CD4-positive, alpha-beta T cell (primary cell): Measurements from ENCODE around the gene RAPSN. TPM values are rescaled to one million over a fixed set of nuclear protein-coding genes. Genes with fewer than 3 reads are reported as not detected.
A peak's percentile ranks its signal among the peaks of the same experiment; 100 is the strongest.

Experiments
- ATAC-seq: fragments of 200-7000 bp; cut with Tn5 transposase; one replicate; pipeline ENCODE4 v1.10.0; 2022; ENCODE audit warnings: mild to moderate bottlenecking; ENCODE audit not compliant: poor library complexity
- CTCF ChIA-PET: fragments of 350-600 bp; sonication (Branson Sonifier 250); formaldehyde crosslinking; loops from one replicate; lab custom pipeline; 2021; ENCODE audit warnings: antibody characterized with exemption, inconsistent platforms; lab: Charles Lee
- POLR2A ChIA-PET: fragments of 350-600 bp; sonication (Branson Sonifier 250); formaldehyde crosslinking; loops from one replicate; lab custom pipeline; 2021; ENCODE audit warnings: antibody characterized with exemption, inconsistent platforms; lab: Charles Lee
- DNase-seq, 14 experiments: peaks; one replicate each; pipeline ENCODE4 v3.0.0-alpha.2; 2013 to 2020; ENCODE audit warnings: mixed read lengths in 2 of 14
- H3K27ac ChIP-seq, 2 donors: one replicate each; pipeline versions ENCODE4 v1.5.1 to v1.7.0; 2013; ENCODE audit warnings: low read length in 2 of 2, low read depth in 1 of 2, mild to moderate bottlenecking in 1 of 2
- H3K27me3 ChIP-seq, 2 experiments: 1 replicate in 1 of 2; 2 replicates in 1 of 2; pipeline versions ENCODE4 v1.6.1 to v1.7.0; 2013; ENCODE audit warnings: low read length in 2 of 2, control low read depth in 1 of 2, mild to moderate bottlenecking in 1 of 2, moderate library complexity in 1 of 2; ENCODE audit not compliant: insufficient read depth in 2 of 2, control insufficient read depth in 1 of 2
- H3K36me3 ChIP-seq: one replicate; pipeline ENCODE4 v1.6.1; 2013; ENCODE audit warnings: low read length, control low read depth; ENCODE audit not compliant: insufficient read depth
- H3K4me1 ChIP-seq: one replicate; pipeline ENCODE4 v1.6.1; 2013; ENCODE audit warnings: low read length, control low read depth; ENCODE audit not compliant: insufficient read depth
- H3K4me3 ChIP-seq: one replicate; pipeline ENCODE4 v1.5.1; 2013; ENCODE audit warnings: mild to moderate bottlenecking, low read length, moderate library complexity
- H3K9me3 ChIP-seq, 2 experiments: 1 replicate in 1 of 2; 2 replicates in 1 of 2; pipeline versions ENCODE4 v1.6.1 to v1.7.0; 2013; ENCODE audit warnings: low read length in 2 of 2, mild to moderate bottlenecking in 2 of 2, control low read depth in 1 of 2, moderate library complexity in 1 of 2; ENCODE audit not compliant: control insufficient read depth in 1 of 2, insufficient read depth in 1 of 2
- H3K27ac Mint-ChIP-seq: one replicate; pipeline ENCODE4 v1.8.0; 2020; ENCODE audit warnings: mixed read lengths
- H3K27me3 Mint-ChIP-seq: one replicate; pipeline ENCODE4 v1.8.0; 2021; ENCODE audit warnings: mixed read lengths
- H3K36me3 Mint-ChIP-seq: one replicate; pipeline ENCODE4 v1.8.0; 2021; ENCODE audit warnings: low read depth, mixed read lengths
- H3K4me1 Mint-ChIP-seq: one replicate; pipeline ENCODE4 v1.8.0; 2021; ENCODE audit warnings: low read depth, mixed read lengths
- H3K4me3 Mint-ChIP-seq: one replicate; pipeline ENCODE4 v1.8.0; 2020; ENCODE audit warnings: mild to moderate bottlenecking, mixed read lengths
- H3K9me3 Mint-ChIP-seq: one replicate; pipeline ENCODE4 v1.8.0; 2020; ENCODE audit warnings: mixed read lengths
- CTCF ChIP-seq: fragments of 200-600 bp; IDR thresholded peaks from one replicate; pipeline ENCODE4 v1.8.0; 2022; ENCODE audit warnings: antibody characterized with exemption, mild to moderate bottlenecking
- intact Hi-C, 2 experiments: fragments of 100-400 bp; cut with DNase I in 1 of 2; cut with micrococcal nuclease in 1 of 2; formaldehyde crosslinking; loops; one replicate each; pipeline versions ENCODE4 v1.15.1 to v1.9.0; 2023 to 2025; cut with DNase I, micrococcal nuclease
- total RNA-seq, 174 experiments: library from RNA in 2 of 174; stranded (reverse) in 2 of 174; gene quantifications; one replicate each; pipeline ENCODE4 v1.2.3 and lab custom pipeline; 2021 to 2026

The RAPSN gene
- total RNA-seq, 2 experiments from 2014 or later = 0.56 to 0.85 TPM

- Histone ChIP-seq H3K4me1 (no peaks in the 10 kb centered on the region), H3K9me3 (no peaks in the 10 kb centered on the region), H3K36me3 (peaks cover 76% of the 10 kb centered on the region), H3K4me3 (no peak overlapping the region), H3K27ac (no peak overlapping the region), H3K27me3 (no peaks in the 10 kb centered on the region)
- CTCF ChIA-PET = interaction anchor here (1.3 kb wide), 1 partner anchor 44 kb away, joined by 3 read pairs; no protein-coding TSS in a partner anchor
- intact Hi-C loops = no loop called here
- no peak for TF ChIP-seq CTCF
- Mint-ChIP-seq H3K27ac (no peak overlapping the region), H3K27me3 (no peaks in the 10 kb centered on the region), H3K36me3 (peaks cover 81% of the 10 kb centered on the region), H3K4me3 (no peak overlapping the region), H3K4me1 (no peaks in the 10 kb centered on the region), H3K9me3 (no peaks in the 10 kb centered on the region)
- ATAC-seq = no peak
- DNase-seq = no peak
- POLR2A ChIA-PET = interaction anchor here (1.5 kb wide), 1 partner anchor 8 kb away, joined by 3 read pairs; no protein-coding TSS in a partner anchor
Observed at GRCh38 chr11:47418454-47419259, 30.3 kb downstream of the RAPSN start.

GRCh38 chr11:47417712-47418111, 31.2 kb downstream of the RAPSN start:
- CTCF ChIA-PET = interaction anchor here (1.3 kb wide), 1 partner anchor 43 kb away, joined by 3 read pairs; no protein-coding TSS in a partner anchor
- intact Hi-C loops = no loop called here
- H3K9me3 Mint-ChIP-seq = no peaks in the 10 kb centered on the region
- no peaks in the 10 kb centered on the region for H3K27me3 Mint-ChIP-seq
- TF ChIP-seq CTCF = no peak
- Histone ChIP-seq H3K27me3 (no peaks in the 10 kb centered on the region), H3K4me3 (no peak overlapping the region), H3K27ac (no peak overlapping the region), H3K4me1 (no peaks in the 10 kb centered on the region), H3K36me3 (peaks cover 72% of the 10 kb centered on the region), H3K9me3 (no peaks in the 10 kb centered on the region)
- peak in 1 of 14 experiments; percentile 14 for DNase-seq
- no peak for ATAC-seq
- peaks cover 75% of the 10 kb centered on the region for H3K36me3 Mint-ChIP-seq
- no peak overlapping the region for H3K4me3 Mint-ChIP-seq
- POLR2A ChIA-PET = interaction anchor here (0.6 to 1.5 kb wide), 3 partner anchors 9 to 856 kb away, joined by 3 read pairs; partner anchors contain the start of gene SLC39A13
- H3K27ac Mint-ChIP-seq = no peak overlapping the region
- H3K4me1 Mint-ChIP-seq = no peaks in the 10 kb centered on the region

- Histone ChIP-seq H3K36me3 (peaks cover 61% of the 10 kb centered on the region), H3K9me3 (no peaks in the 10 kb centered on the region), H3K27me3 (no peaks in the 10 kb centered on the region), H3K4me3 (no peak overlapping the region), H3K4me1 (peaks cover 8% of the 10 kb centered on the region), H3K27ac (no peak overlapping the region)
- ATAC-seq (no peak), DNase-seq (peak in 1 of 14 experiments; percentile 13)
- POLR2A ChIA-PET = interaction anchor here (0.7 kb wide), 1 partner anchor 10 kb away, joined by 3 read pairs; the partner anchor contains the start of gene PSMC3
- CTCF ChIA-PET = no interaction called here
- no peak for TF ChIP-seq CTCF
- H3K9me3 Mint-ChIP-seq = no peaks in the 10 kb centered on the region
- no peaks in the 10 kb centered on the region for H3K4me1 Mint-ChIP-seq
- H3K27me3 Mint-ChIP-seq = no peaks in the 10 kb centered on the region
- no peak overlapping the region for H3K27ac Mint-ChIP-seq
- intact Hi-C loops = no loop called here
- H3K36me3 Mint-ChIP-seq = peaks cover 70% of the 10 kb centered on the region
- no peak overlapping the region for H3K4me3 Mint-ChIP-seq
Observed at GRCh38 chr11:47415949-47416472, 32.9 kb downstream of the RAPSN start.
